GM18511 (cell line): ENCODE data around the gene GRK5.

ENCODE experiments used
- ATAC-seq: cut with Tn5 transposase; IDR thresholded peaks from one replicate; pipeline ENCODE4 v1.9.1; 2021; ENCODE audit warnings: mild to moderate bottlenecking, moderate library complexity; ENCODE audit not compliant: unreplicated experiment

Gene GRK5

GRCh38 chr10:119337223-119337622, 129.9 kb downstream of the GRK5 start:
- no peak for ATAC-seq

- no peak for ATAC-seq
Observed at GRCh38 chr10:119337796-119338432, 130.5 kb downstream of the GRK5 start.

- ATAC-seq: no peak
Observed at GRCh38 chr10:119339109-119339508, 131.7 kb downstream of the GRK5 start.

- ATAC-seq: no peak
Observed at GRCh38 chr10:119340893-119341458, 133.6 kb downstream of the GRK5 start.

- ATAC-seq: no peak
Observed at GRCh38 chr10:119341459-119342301, 134.3 kb downstream of the GRK5 start.

GRCh38 chr10:119342335-119342734, 135.0 kb downstream of the GRK5 start:
- no peak for ATAC-seq

- ATAC-seq: no peak
Observed at GRCh38 chr10:119343011-119343601, 135.7 kb downstream of the GRK5 start.

- ATAC-seq: no peak
Observed at GRCh38 chr10:119344381-119344780, 137.0 kb downstream of the GRK5 start.

GRCh38 chr10:119346095-119346832, 138.9 kb downstream of the GRK5 start:
- no peak for ATAC-seq

GRCh38 chr10:119347181-119347974, 140.0 kb downstream of the GRK5 start:
- ATAC-seq: no peak

- ATAC-seq: no peak
Observed at GRCh38 chr10:119348106-119348505, 140.7 kb downstream of the GRK5 start.

GRCh38 chr10:119348516-119349240, 141.3 kb downstream of the GRK5 start:
- ATAC-seq: no peak

GRCh38 chr10:119349341-119349740, 142.0 kb downstream of the GRK5 start:
- no peak for ATAC-seq

- no peak for ATAC-seq
Observed at GRCh38 chr10:119349937-119350501, 142.6 kb downstream of the GRK5 start.

GRCh38 chr10:119350502-119351097, 143.2 kb downstream of the GRK5 start:
- ATAC-seq: no peak

- ATAC-seq: no peak
Observed at GRCh38 chr10:119351189-119351588, 143.8 kb downstream of the GRK5 start.

GRCh38 chr10:119352042-119352441, 144.7 kb downstream of the GRK5 start:
- no peak for ATAC-seq

- no peak for ATAC-seq
Observed at GRCh38 chr10:119352807-119353206, 145.4 kb downstream of the GRK5 start.

- ATAC-seq: no peak
Observed at GRCh38 chr10:119353421-119353820, 146.1 kb downstream of the GRK5 start.
